ENCODE data around the gene ALK. TPM values are rescaled to one million over a fixed set of nuclear protein-coding genes. Genes with fewer than 3 reads are reported as not detected.

The ALK gene
- total RNA-seq, 2 donors from 2014 or later = 0.16 to 0.26 TPM

DNA sequence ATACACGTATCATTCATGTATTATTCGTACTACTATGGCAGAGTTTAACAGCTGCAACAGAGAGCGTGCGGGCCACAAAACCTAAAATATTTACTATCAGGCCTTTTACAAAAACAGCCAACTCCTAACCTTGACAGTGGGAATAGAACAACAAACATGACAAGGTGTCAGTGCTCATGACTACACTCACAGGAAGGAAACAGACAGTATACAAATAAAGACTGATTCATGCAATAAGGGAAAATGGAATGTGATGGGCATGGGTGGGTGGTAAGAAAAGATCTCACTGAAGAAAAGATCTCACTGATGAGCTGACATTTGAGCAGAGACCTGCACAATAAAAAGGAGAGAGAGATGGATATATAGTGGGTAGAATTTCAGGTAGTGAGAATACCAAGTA lies 347.8 kb downstream of the ALK start:
- no peaks in the 10 kb centered on the region for H3K4me1 ChIP-seq
- no peak overlapping the region for H3K4me3 ChIP-seq
- H3K27ac ChIP-seq = no peak overlapping the region
- TF ChIP-seq CTCF (IDR thresholded peaks at IDR 0.05) = no peak
- H3K9me3 ChIP-seq = no peaks in the 10 kb centered on the region
- H3K36me3 ChIP-seq = no peaks in the 10 kb centered on the region
- no peaks in the 10 kb centered on the region for H3K27me3 ChIP-seq
- DNase-seq (ENCODE audit: low spot score) = no peak

DNA sequence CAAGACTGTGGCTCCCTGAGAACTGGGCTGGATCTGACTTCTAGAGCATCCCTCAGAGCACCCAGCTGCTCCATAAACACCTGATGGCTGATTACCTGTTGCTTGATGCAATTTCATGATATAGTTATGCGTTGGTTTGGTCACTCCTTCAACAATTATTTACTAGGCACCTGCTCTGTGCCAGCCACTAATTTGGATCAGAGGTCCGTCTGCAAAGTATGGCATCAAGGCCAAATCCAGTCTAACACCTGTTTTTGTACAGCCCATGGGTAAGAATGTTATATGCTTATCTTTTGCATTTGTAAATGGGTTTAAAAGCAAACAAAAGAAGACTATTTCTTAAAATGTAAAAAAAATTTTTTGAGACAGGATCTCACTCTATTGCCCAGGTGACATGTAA lies 348.2 kb downstream of the ALK start:
- Histone ChIP-seq H3K4me3 (no peak overlapping the region), H3K4me1 (no peaks in the 10 kb centered on the region), H3K36me3 (no peaks in the 10 kb centered on the region), H3K27ac (no peak overlapping the region), H3K9me3 (no peaks in the 10 kb centered on the region), H3K27me3 (no peaks in the 10 kb centered on the region)
- no peak for TF ChIP-seq CTCF (IDR thresholded peaks at IDR 0.05)
- DNase-seq (ENCODE audit: low spot score) = no peak

DNA sequence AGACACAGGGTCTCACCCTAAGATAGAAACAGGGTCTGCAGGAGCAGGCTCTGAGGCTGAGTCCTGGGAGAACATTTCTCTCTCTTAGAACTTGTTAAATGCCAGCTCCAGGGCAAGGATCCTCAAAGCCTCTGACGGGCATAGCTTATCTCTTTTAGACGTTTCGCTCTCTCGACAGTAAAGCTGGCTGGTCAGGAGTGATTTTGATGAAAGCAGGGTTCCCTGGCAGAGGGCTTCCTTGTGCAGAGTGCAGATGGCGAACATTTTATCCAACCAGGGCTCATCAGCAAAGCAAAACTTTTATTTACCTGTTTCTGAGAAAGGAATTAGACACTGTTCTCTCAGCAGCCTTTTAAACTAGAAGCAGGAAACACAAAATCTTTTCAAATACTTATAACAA lies 350.8 kb downstream of the ALK start:
- DNase-seq (ENCODE audit: low spot score) = no peak
- Histone ChIP-seq H3K27ac (no peak overlapping the region), H3K4me3 (no peak overlapping the region), H3K4me1 (no peaks in the 10 kb centered on the region), H3K36me3 (no peaks in the 10 kb centered on the region), H3K9me3 (no peaks in the 10 kb centered on the region), H3K27me3 (no peaks in the 10 kb centered on the region)
- TF ChIP-seq CTCF (IDR thresholded peaks at IDR 0.05) = no peak

DNA sequence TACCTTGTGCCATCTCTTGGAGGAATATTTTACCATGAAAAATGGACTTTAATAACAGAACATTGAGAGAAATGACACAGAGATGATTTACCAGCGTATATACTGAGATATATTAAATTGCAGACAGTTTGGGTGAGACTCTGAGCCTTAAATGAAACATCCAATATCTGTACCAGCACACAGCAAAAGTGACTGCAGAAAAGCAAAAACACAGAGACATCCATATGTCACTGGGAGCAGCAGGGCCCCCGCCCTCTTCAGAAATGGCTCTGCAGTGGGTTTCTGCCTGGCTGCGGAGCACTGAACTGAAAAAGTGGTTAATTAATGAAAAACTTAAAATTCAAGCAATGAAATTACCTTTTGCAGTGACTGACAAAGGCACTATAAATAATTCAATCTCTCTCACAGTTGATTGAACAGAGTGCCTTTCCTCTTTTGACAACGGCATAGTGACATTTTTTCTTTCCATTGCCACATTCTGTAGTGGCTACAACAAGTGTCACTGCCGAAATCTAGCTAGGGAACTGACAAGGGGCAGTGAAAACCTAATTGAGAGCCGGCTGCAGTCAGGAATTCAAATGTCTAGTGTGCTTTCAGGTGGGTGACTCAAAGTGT lies 353.4 kb downstream of the ALK start:
- no peak for TF ChIP-seq CTCF (IDR thresholded peaks at IDR 0.05)
- Histone ChIP-seq H3K4me3 (no peak overlapping the region), H3K4me1 (no peaks in the 10 kb centered on the region), H3K27ac (no peak overlapping the region), H3K27me3 (no peaks in the 10 kb centered on the region), H3K36me3 (no peaks in the 10 kb centered on the region), H3K9me3 (no peaks in the 10 kb centered on the region)
- no peak for DNase-seq (ENCODE audit: low spot score)

- no peak overlapping the region for H3K27ac ChIP-seq
- no peaks in the 10 kb centered on the region for H3K9me3 ChIP-seq
- no peaks in the 10 kb centered on the region for H3K36me3 ChIP-seq
- no peaks in the 10 kb centered on the region for H3K4me1 ChIP-seq
- TF ChIP-seq CTCF (IDR thresholded peaks at IDR 0.05) = no peak
- no peak overlapping the region for H3K4me3 ChIP-seq
- DNase-seq (ENCODE audit: low spot score) = no peak
- no peaks in the 10 kb centered on the region for H3K27me3 ChIP-seq
Measured at GRCh38 chr2:29563697-29564096, 357.7 kb downstream of the ALK start.

- Histone ChIP-seq H3K27me3 (no peaks in the 10 kb centered on the region), H3K27ac (no peak overlapping the region)
Measured at GRCh38 chr2:29562896-29563295, 358.5 kb downstream of the ALK start.

More at GRCh38 chr2:29562896-29563295, 358.5 kb downstream of the ALK start:
- no peaks in the 10 kb centered on the region for H3K36me3 ChIP-seq
- no peak for DNase-seq (ENCODE audit: low spot score)
- no peaks in the 10 kb centered on the region for H3K4me1 ChIP-seq
- no peak overlapping the region for H3K4me3 ChIP-seq
- no peak for TF ChIP-seq CTCF (IDR thresholded peaks at IDR 0.05)
- no peaks in the 10 kb centered on the region for H3K9me3 ChIP-seq

Measured in right atrium auricular region (tissue), 2 donors.